Caco-2 (cell line): ENCODE results near the gene TRAF7. TPM values are rescaled to one million over a fixed set of nuclear protein-coding genes. Genes with fewer than 3 reads are reported as not detected.

Source experiments
- BruUV-seq: library from RNA; stranded (reverse); fragments of 400-500 nt; replicated peaks from 2 replicates; lab custom pipeline; 2021; lab: Mats Ljungman, UMichigan
- CTCF ChIA-PET: fragments of 300-600 bp; sonication (Branson Sonifier 250); formaldehyde crosslinking; loops from one replicate; lab custom pipeline; 2022; ENCODE audit warnings: antibody characterized with exemption; lab: Charles Lee
- POLR2A ChIA-PET: fragments of 300-600 bp; sonication (Branson Sonifier 250); formaldehyde crosslinking; loops from one replicate; lab custom pipeline; 2022; ENCODE audit warnings: antibody characterized with exemption; lab: Charles Lee
- DNase-seq, 2 experiments: peaks; one replicate each; pipeline versions ENCODE4 v3.0.0 to v3.0.0-alpha.2; 2020 to 2022
- H3K27me3 ChIP-seq: replicated peaks from 2 replicates; pipeline ENCODE4 v1.6.0; 2011; ENCODE audit warnings: low read length; ENCODE audit not compliant: control insufficient read depth, insufficient read depth
- H3K36me3 ChIP-seq: 2 replicates; pipeline ENCODE4 v1.5.1; 2011; ENCODE audit warnings: low read length; ENCODE audit not compliant: control insufficient read depth, insufficient read depth
- H3K4me1 ChIP-seq: fragments of 250-450 bp; sonication (Bioruptor Pico); 2 replicates; pipeline ENCODE4 v1.5.1; 2020; ENCODE audit warnings: mild to moderate bottlenecking
- H3K4me3 ChIP-seq: 2 replicates; pipeline ENCODE4 v1.5.1; 2011; ENCODE audit warnings: low read depth, mild to moderate bottlenecking, control low read depth, low read length
- H3K9me3 ChIP-seq: fragments of 250-450 bp; sonication (Bioruptor Pico); 2 replicates; pipeline ENCODE4 v1.5.1; 2020; ENCODE audit warnings: mild to moderate bottlenecking, moderate library complexity
- H3K27ac Mint-ChIP-seq: one replicate; pipeline ENCODE4 v1.8.0; 2022; ENCODE audit warnings: mixed read lengths; ENCODE audit not compliant: unreplicated experiment
- H3K27me3 Mint-ChIP-seq: one replicate; pipeline ENCODE4 v1.8.0; 2022; ENCODE audit warnings: mixed read lengths; ENCODE audit not compliant: insufficient read depth, unreplicated experiment
- H3K36me3 Mint-ChIP-seq: one replicate; pipeline ENCODE4 v1.8.0; 2022; ENCODE audit warnings: mild to moderate bottlenecking, mixed read lengths; ENCODE audit not compliant: insufficient read depth, unreplicated experiment
- H3K4me1 Mint-ChIP-seq: one replicate; pipeline ENCODE4 v1.8.0; 2022; ENCODE audit warnings: low read depth, mixed read lengths; ENCODE audit not compliant: unreplicated experiment
- H3K4me3 Mint-ChIP-seq: one replicate; pipeline ENCODE4 v1.8.0; 2022; ENCODE audit warnings: mild to moderate bottlenecking, moderate library complexity, mixed read lengths; ENCODE audit not compliant: unreplicated experiment
- H3K9me3 Mint-ChIP-seq: one replicate; pipeline ENCODE4 v1.8.0; 2022; ENCODE audit warnings: mixed read lengths; ENCODE audit not compliant: unreplicated experiment
- CTCF ChIP-seq, 2 experiments: fragments of 200-600 bp in 1 of 2; IDR thresholded peaks; 1 replicate in 1 of 2; 2 replicates in 1 of 2; pipeline versions ENCODE4 v1.5.1 to v1.8.0; 2011 to 2022; ENCODE audit warnings: antibody characterized with exemption in 1 of 2, control low read depth in 1 of 2, inconsistent platforms in 1 of 2, low read depth in 1 of 2, low read length in 1 of 2, mild to moderate bottlenecking in 1 of 2, moderate library complexity in 1 of 2; ENCODE audit not compliant: insufficient read depth in 1 of 2, severe bottlenecking in 1 of 2, unreplicated experiment in 1 of 2
- intact Hi-C: fragments of 100-400 bp; cut with micrococcal nuclease; formaldehyde crosslinking; loops from one replicate; pipeline ENCODE4 v1.10.0; 2022; ENCODE audit not compliant: unreplicated experiment
- total RNA-seq: library from RNA; stranded (reverse); gene quantifications from 2 replicates; pipeline ENCODE4 v1.2.3, GENCODE V29; 2022

TRAF7 gene
- total RNA-seq, 1 experiment from 2014 or later = 66.3 TPM

- POLR2A ChIA-PET = interaction anchor here (0.6 kb wide), 1 partner anchor 12 kb away, joined by 8 read pairs; the partner anchor contains the start of gene TRAF7
These were observed 12.4 kb upstream of the TRAF7 start for GRCh38 chr16:2142942-2143877.

GRCh38 chr16:2143878-2144485 is 11.6 kb upstream of the TRAF7 start:
- no peak overlapping the region for H3K27ac Mint-ChIP-seq
- Histone ChIP-seq H3K9me3 (no peaks in the 10 kb centered on the region), H3K4me3 (no peak overlapping the region), H3K4me1 (peaks cover 5% of the 10 kb centered on the region; the same call in 1 of the 2 replicates), H3K36me3 (no peaks in the 10 kb centered on the region), H3K27me3 (no peaks in the 10 kb centered on the region)
- ChIA-PET POLR2A (no interaction called here), CTCF (no interaction called here)
- peaks cover 6% of the 10 kb centered on the region for H3K4me1 Mint-ChIP-seq
- peaks cover 14% of the 10 kb centered on the region for H3K36me3 Mint-ChIP-seq
- peak in 1 of 2 experiments; percentile 26 for DNase-seq
- BruUV-seq = no TSS peak
- H3K27me3 Mint-ChIP-seq = no peaks in the 10 kb centered on the region
- TF ChIP-seq CTCF (IDR thresholded peaks at IDR 0.05; ENCODE audit: insufficient read depth in 1 of 2, low read depth in 1 of 2, low read length in 1 of 2, severe bottlenecking in 1 of 2, unreplicated experiment in 1 of 2) = no peak
- intact Hi-C loops = no loop called here
- H3K4me3 Mint-ChIP-seq = no peak overlapping the region
- H3K9me3 Mint-ChIP-seq = no peaks in the 10 kb centered on the region

More at GRCh38 chr16:2142942-2143877, 12.4 kb upstream of the TRAF7 start:
- no peaks in the 10 kb centered on the region for H3K27me3 Mint-ChIP-seq
- Histone ChIP-seq H3K4me1 (peaks cover 5% of the 10 kb centered on the region; the same call in 1 of the 2 replicates), H3K27me3 (no peaks in the 10 kb centered on the region), H3K36me3 (no peaks in the 10 kb centered on the region), H3K9me3 (no peaks in the 10 kb centered on the region), H3K4me3 (no peak overlapping the region)
- H3K27ac Mint-ChIP-seq = no peak overlapping the region
- peaks cover 14% of the 10 kb centered on the region for H3K36me3 Mint-ChIP-seq
- no peak overlapping the region for H3K4me3 Mint-ChIP-seq
- no TSS peak for BruUV-seq
- peak in 1 of 2 experiments; percentile 34 for DNase-seq
- intact Hi-C loops = no loop called here
- H3K4me1 Mint-ChIP-seq = peaks cover 6% of the 10 kb centered on the region
- no peak for TF ChIP-seq CTCF (IDR thresholded peaks at IDR 0.05; ENCODE audit: insufficient read depth in 1 of 2, low read depth in 1 of 2, low read length in 1 of 2, severe bottlenecking in 1 of 2, unreplicated experiment in 1 of 2)
- H3K9me3 Mint-ChIP-seq = no peaks in the 10 kb centered on the region
- CTCF ChIA-PET = no interaction called here

- TF ChIP-seq CTCF (IDR thresholded peaks at IDR 0.05; ENCODE audit: insufficient read depth in 1 of 2, low read depth in 1 of 2, low read length in 1 of 2, severe bottlenecking in 1 of 2, unreplicated experiment in 1 of 2) = no peak
- Histone ChIP-seq H3K9me3 (no peaks in the 10 kb centered on the region), H3K4me1 (peaks cover 12% of the 10 kb centered on the region; the same call in 1 of the 2 replicates), H3K36me3 (no peaks in the 10 kb centered on the region), H3K4me3 (no peak overlapping the region), H3K27me3 (no peaks in the 10 kb centered on the region)
- Mint-ChIP-seq H3K9me3 (no peaks in the 10 kb centered on the region), H3K27me3 (no peaks in the 10 kb centered on the region), H3K4me3 (no peak overlapping the region), H3K4me1 (peaks cover 16% of the 10 kb centered on the region), H3K36me3 (peaks cover 21% of the 10 kb centered on the region), H3K27ac (no peak overlapping the region)
- no TSS peak for BruUV-seq
- ChIA-PET POLR2A (interaction anchor here (0.6 to 2.7 kb wide), 2 partner anchors 10 kb away, joined by 3 to 15 read pairs; partner anchors contain the start of genes PKD1 and TRAF7), CTCF (no interaction called here)
- DNase-seq = no peak
- intact Hi-C loops = no loop called here
These were observed 9.7 kb upstream of the TRAF7 start for GRCh38 chr16:2145843-2146242.
